Endothelial cell of umbilical vein (primary cell): ENCODE data around the gene TMEM106C. TPM values are rescaled to one million over a fixed set of nuclear protein-coding genes. Genes with fewer than 3 reads are reported as not detected.

ENCODE experiments used
- BruUV-seq: library from RNA; stranded (reverse); fragments of 400-500 nt; replicated peaks from 2 replicates; lab custom pipeline; 2021; lab: Mats Ljungman, UMichigan
- CTCF ChIA-PET: fragments of 300-600, 350-600 bp; sonication (Branson Sonifier 250); formaldehyde crosslinking; loops from one replicate; lab custom pipeline; 2021; ENCODE audit warnings: antibody characterized with exemption, inconsistent platforms; lab: Charles Lee
- POLR2A ChIA-PET: fragments of 300-600, 350-600 bp; sonication (Branson Sonifier 250); formaldehyde crosslinking; loops from one replicate; lab custom pipeline; 2021; ENCODE audit warnings: antibody characterized with exemption, inconsistent platforms; lab: Charles Lee
- DNase-seq: peaks from one replicate; pipeline ENCODE4 v3.0.0-alpha.2; 2011; ENCODE audit warnings: low read depth, low spot score
- FAIRE-seq: peaks from 2 replicates; lab custom pipeline; 2011; peaks lifted over from hg19 to GRCh38; lab: Jason Lieb, UNC
- H2AFZ ChIP-seq: 2 replicates; pipeline ENCODE4 v1.6.0; 2012; ENCODE audit warnings: low read depth, low read length, control low read depth, inconsistent platforms
- H3K27ac ChIP-seq: 2 replicates; pipeline ENCODE4 v1.5.1; 2011; ENCODE audit warnings: low read depth, mild to moderate bottlenecking, control low read depth, low read length, moderate library complexity; ENCODE audit not compliant: insufficient read depth
- H3K27me3 ChIP-seq, 2 experiments: 2 replicates each; pipeline versions ENCODE4 v1.6.0 to v1.6.1; 2011; ENCODE audit warnings: low read length in 2 of 2, mixed read lengths in 1 of 2; ENCODE audit not compliant: control insufficient read depth in 2 of 2, insufficient read depth in 2 of 2
- H3K36me3 ChIP-seq, 2 experiments: 2 replicates in 1 of 2; 3 replicates in 1 of 2; pipeline ENCODE4 v1.5.1; 2011; ENCODE audit warnings: low read length in 2 of 2, mild to moderate bottlenecking in 1 of 2, moderate library complexity in 1 of 2; ENCODE audit not compliant: control insufficient read depth in 2 of 2, insufficient read depth in 2 of 2; ENCODE audit errors: extremely low read depth in 1 of 2
- H3K4me1 ChIP-seq: 3 replicates; pipeline ENCODE4 v1.5.1; 2011; ENCODE audit warnings: mild to moderate bottlenecking, low read length; ENCODE audit not compliant: control insufficient read depth, insufficient read depth; ENCODE audit errors: extremely low read depth
- H3K4me2 ChIP-seq: 2 replicates; pipeline ENCODE4 v1.6.1; 2011; ENCODE audit warnings: low read length, control low read depth, mixed read lengths; ENCODE audit not compliant: insufficient read depth
- H3K4me3 ChIP-seq, 3 experiments: fragments of 200-600 bp in 1 of 3; sonication (generic), shearing (Covaris generic) in 1 of 3; replicated peaks in 1 of 3; 2 replicates each; pipeline ENCODE4 v1.5.1; 2011 to 2016; ENCODE audit warnings: control low read depth in 3 of 3, low read length in 3 of 3, mild to moderate bottlenecking in 2 of 3, inconsistent platforms in 1 of 3, low read depth in 1 of 3, moderate library complexity in 1 of 3; ENCODE audit not compliant: insufficient read depth in 1 of 3
- H3K79me2 ChIP-seq: 2 replicates; pipeline ENCODE4 v1.6.0; 2012; ENCODE audit warnings: low read length, inconsistent platforms; ENCODE audit not compliant: control insufficient read depth, insufficient read depth
- H3K9ac ChIP-seq: replicated peaks from 2 replicates; pipeline ENCODE3; 2011; ENCODE audit warnings: low read length, control low read depth; ENCODE audit not compliant: insufficient read depth; ENCODE audit errors: extremely low read depth
- H3K9me1 ChIP-seq: replicated peaks from 3 replicates; pipeline ENCODE4 v1.6.0; 2011; ENCODE audit warnings: mild to moderate bottlenecking, low read length; ENCODE audit not compliant: control insufficient read depth, insufficient read depth; ENCODE audit errors: extremely low read depth
- H3K9me3 ChIP-seq: replicated peaks from 2 replicates; pipeline ENCODE4 v1.5.1; 2012; ENCODE audit warnings: low read length, inconsistent platforms; ENCODE audit not compliant: control insufficient read depth, insufficient read depth
- H4K20me1 ChIP-seq: replicated peaks from 2 replicates; pipeline ENCODE3; 2011; ENCODE audit warnings: mild to moderate bottlenecking, low read length; ENCODE audit not compliant: control insufficient read depth, insufficient read depth; ENCODE audit errors: extremely low read depth
- CTCF ChIP-seq, 2 donors: IDR thresholded peaks; 1 replicate in 1 of 2; 2 replicates in 1 of 2; pipeline ENCODE4 v1.5.1; 2011; ENCODE audit warnings: low read length in 2 of 2, mild to moderate bottlenecking in 2 of 2, moderate library complexity in 2 of 2, control low read depth in 1 of 2, inconsistent platforms in 1 of 2, low read depth in 1 of 2; ENCODE audit not compliant: insufficient read depth in 1 of 2; ENCODE audit errors: extremely low read depth in 1 of 2
- EZH2 ChIP-seq: IDR thresholded peaks from 2 replicates; pipeline ENCODE4 v1.6.1; 2012; ENCODE audit warnings: borderline replicate concordance, low read depth, mild to moderate bottlenecking, moderate library complexity, low read length, inconsistent platforms; ENCODE audit not compliant: severe bottlenecking
- FOS ChIP-seq: IDR thresholded peaks from 2 replicates; pipeline ENCODE4 v1.6.1; 2011; ENCODE audit warnings: mild to moderate bottlenecking, low read length, moderate library complexity, borderline replicate concordance; ENCODE audit not compliant: insufficient read depth
- GATA2 ChIP-seq: IDR thresholded peaks from 2 replicates; pipeline ENCODE4 v1.7.0; 2011; ENCODE audit warnings: low read depth, mild to moderate bottlenecking, moderate library complexity, mixed read lengths, low read length; ENCODE audit not compliant: insufficient read length, insufficient read depth
- JUN ChIP-seq: IDR thresholded peaks from 2 replicates; pipeline ENCODE4 v1.6.1; 2011; ENCODE audit warnings: borderline replicate concordance, low read depth; ENCODE audit not compliant: insufficient read length, insufficient read depth
- MYC ChIP-seq: IDR thresholded peaks from one replicate; pipeline ENCODE4 v1.6.1; 2011; ENCODE audit warnings: mild to moderate bottlenecking, low read depth, low read length
- POLR2A ChIP-seq: IDR thresholded peaks from 2 replicates; pipeline ENCODE4 v1.6.1; 2012; ENCODE audit warnings: low read depth, mild to moderate bottlenecking, control low read depth, low read length
- POLR2AphosphoS5 ChIP-seq: IDR thresholded peaks from 2 replicates; pipeline ENCODE4 v1.6.1; 2012; ENCODE audit warnings: low read depth, mild to moderate bottlenecking, control low read depth, low read length, moderate library complexity; ENCODE audit not compliant: insufficient read depth
- dilution Hi-C: fragments of 300-500 bp; cut with MboI; formaldehyde crosslinking; loops from one replicate; pipeline ENCODE4 v1.15.0; 2019; ENCODE audit warnings: low sequenced_read_pairs; ENCODE audit not compliant: extremely low pct_ligation_motif_present
- intact Hi-C: fragments of 100-400 bp; cut with micrococcal nuclease; formaldehyde crosslinking; loops from one replicate; pipeline ENCODE4 v1.10.0; 2022
- polyA plus RNA-seq, 4 experiments: library from polyadenylated mRNA; depleted of rRNA in 3 of 4; stranded (reverse) in 3 of 4; unstranded in 1 of 4; fragments of >200 nt; gene quantifications; 2 replicates each; pipeline versions ENCODE4 v1.2.1 to v1.2.3, GENCODE V29; 2011 to 2012; ENCODE audit warnings: missing spikeins in 1 of 4
- total RNA-seq: library from RNA; stranded (reverse); gene quantifications from 2 replicates; pipeline ENCODE4 v1.2.3, GENCODE V29; 2021
- TF ChIP-seq, protein P1 (sequence below): IDR thresholded peaks from 2 replicates; pipeline ENCODE4 v1.6.1; 2011; ENCODE audit not compliant: insufficient read depth, insufficient read length

TMEM106C gene
- total and polyA plus RNA-seq, 2 donors (not counting 3 experiments of a cell fraction or from before 2014, with no cell fraction given), result 84.4 to 148 TPM

DNA sequence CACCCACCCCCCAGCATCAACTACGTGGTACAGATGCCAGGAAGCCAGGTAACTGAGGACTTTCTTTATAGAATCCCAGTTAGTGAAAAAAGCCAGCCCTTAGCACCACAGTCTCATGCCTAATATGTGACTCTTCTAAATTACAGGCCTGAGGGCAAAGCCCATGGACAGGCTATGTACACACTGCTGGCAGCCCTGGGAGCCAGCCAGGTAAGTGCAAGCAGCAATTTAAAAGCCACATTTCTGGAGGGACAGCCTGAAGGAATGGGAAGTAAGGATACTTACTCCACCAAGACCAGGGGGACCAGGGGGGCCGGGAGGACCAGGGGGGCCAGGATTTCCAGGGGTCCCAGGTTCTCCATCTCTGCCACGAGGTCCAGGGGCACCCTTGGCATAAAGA lies 33.9 kb downstream of the TMEM106C start:
- BruUV-seq, result no TSS peak
- peaks cover 16% of the 10 kb centered on the region for H3K4me1 ChIP-seq
- no peaks in the 10 kb centered on the region for H3K79me2 ChIP-seq
- no peaks in the 10 kb centered on the region for H3K36me3 ChIP-seq
- H3K9me1 ChIP-seq, result no peaks in the 10 kb centered on the region
- H3K9ac ChIP-seq, result no peak overlapping the region
- H3K27ac ChIP-seq, result no peak overlapping the region
- no peak overlapping the region for H2AFZ ChIP-seq
- no peaks in the 10 kb centered on the region for H3K9me3 ChIP-seq
- dilution Hi-C loops, result no loop called here
- H4K20me1 ChIP-seq, result no peaks in the 10 kb centered on the region
- ChIA-PET POLR2A (no interaction called here), CTCF (interaction anchor here (1.5 kb wide), 1 partner anchor 48 kb away, joined by 5 read pairs; no protein-coding TSS in a partner anchor)
- no peak for TF ChIP-seq EZH2
- TF ChIP-seq JUN, result no peak
- TF ChIP-seq FOS, result no peak
- TF ChIP-seq POLR2AphosphoS5, result no peak
- TF ChIP-seq, protein P1, sequence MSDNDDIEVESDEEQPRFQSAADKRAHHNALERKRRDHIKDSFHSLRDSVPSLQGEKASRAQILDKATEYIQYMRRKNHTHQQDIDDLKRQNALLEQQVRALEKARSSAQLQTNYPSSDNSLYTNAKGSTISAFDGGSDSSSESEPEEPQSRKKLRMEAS, result no peak
- no peak for TF ChIP-seq GATA2
- TF ChIP-seq MYC, result no peak
- TF ChIP-seq POLR2A, result no peak
- TF ChIP-seq CTCF (IDR thresholded peaks at IDR 0.05; ENCODE audit: extremely low read depth in 1 of 2, insufficient read depth in 1 of 2, low read depth in 1 of 2, low read length in 2 of 2), result no peak
- H3K4me2 ChIP-seq, result no peak overlapping the region
- peaks cover 46 to 66% of the 10 kb centered on the region in 2 experiments for H3K27me3 ChIP-seq
- DNase-seq (no peak), FAIRE-seq (no peak)
- H3K4me3 ChIP-seq, result no peak overlapping the region
- intact Hi-C loops, result no loop called here
